Peyer's patch (tissue), 4 donors: ENCODE data around the gene MITD1.

Experiments used
- CTCF ChIP-seq, 6 experiments: fragments of 450-650 bp in 4 of 6; fragments of 200-600 bp in 2 of 6; sonication (generic) in 1 of 6; IDR thresholded peaks; one replicate each; pipeline ENCODE4 v1.5.1; 2017 to 2019; ENCODE audit warnings: antibody characterized with exemption in 6 of 6, mild to moderate bottlenecking in 3 of 6, moderate library complexity in 1 of 6
- POLR2A ChIP-seq, 2 donors: fragments of 450-650 bp; IDR thresholded peaks; one replicate each; pipeline ENCODE4 v1.5.1; 2017; ENCODE audit warnings: antibody characterized with exemption in 2 of 2, mild to moderate bottlenecking in 2 of 2, moderate library complexity in 2 of 2

- TF ChIP-seq CTCF (IDR thresholded peaks at IDR 0.05) (no peak), POLR2A (IDR thresholded peaks at IDR 0.05) (peak; percentile 81 to 96)
Observed at GRCh38 chr2:99141110-99142108, 39.4 kb downstream of the MITD1 start, which contains the start of gene C2orf15.
